B cell (primary cell): Measurements from ENCODE around the gene CTNNA3.

ENCODE experiments used
- CTCF ChIP-seq: fragments of 200-600 bp; IDR thresholded peaks from one replicate; pipeline ENCODE4 v1.8.0; 2022; ENCODE audit warnings: antibody characterized with exemption, mild to moderate bottlenecking
- EZH2 ChIP-seq: IDR thresholded peaks from 2 replicates; pipeline ENCODE4 v1.6.1; 2012; ENCODE audit warnings: borderline replicate concordance, low read depth, mild to moderate bottlenecking, moderate library complexity, low read length; ENCODE audit not compliant: insufficient read depth, poor library complexity, severe bottlenecking

GRCh38 chr10:66931340-66931948 lies 764.6 kb downstream of the CTNNA3 start:
- peak; percentile 67 for TF ChIP-seq CTCF
- no peak for TF ChIP-seq EZH2
